ELR (cell line): ENCODE data around the gene NTMT1.
A peak's percentile ranks its signal among the peaks of the same experiment; 100 is the strongest.
"Not testable (repeated sequence)": the region's sequence is repeated elsewhere in the genome, so short reads cannot be mapped to it uniquely, and the experiment has no call there.

ENCODE experiments used
- DNase-seq: peaks from one replicate; pipeline ENCODE4 v3.0.0-alpha.2; 2015; ENCODE audit warnings: low read depth

Gene NTMT1, protein sequence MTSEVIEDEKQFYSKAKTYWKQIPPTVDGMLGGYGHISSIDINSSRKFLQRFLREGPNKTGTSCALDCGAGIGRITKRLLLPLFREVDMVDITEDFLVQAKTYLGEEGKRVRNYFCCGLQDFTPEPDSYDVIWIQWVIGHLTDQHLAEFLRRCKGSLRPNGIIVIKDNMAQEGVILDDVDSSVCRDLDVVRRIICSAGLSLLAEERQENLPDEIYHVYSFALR

GRCh38 chr9:129626079-129626624 lies at the start of gene NTMT1:
TSS of gene NTMT1 (plus strand) at chr9:129626163. CDS start at chr9:129632704, 6,541 bp downstream.
- DNase-seq: peak; percentile 87

DNA sequence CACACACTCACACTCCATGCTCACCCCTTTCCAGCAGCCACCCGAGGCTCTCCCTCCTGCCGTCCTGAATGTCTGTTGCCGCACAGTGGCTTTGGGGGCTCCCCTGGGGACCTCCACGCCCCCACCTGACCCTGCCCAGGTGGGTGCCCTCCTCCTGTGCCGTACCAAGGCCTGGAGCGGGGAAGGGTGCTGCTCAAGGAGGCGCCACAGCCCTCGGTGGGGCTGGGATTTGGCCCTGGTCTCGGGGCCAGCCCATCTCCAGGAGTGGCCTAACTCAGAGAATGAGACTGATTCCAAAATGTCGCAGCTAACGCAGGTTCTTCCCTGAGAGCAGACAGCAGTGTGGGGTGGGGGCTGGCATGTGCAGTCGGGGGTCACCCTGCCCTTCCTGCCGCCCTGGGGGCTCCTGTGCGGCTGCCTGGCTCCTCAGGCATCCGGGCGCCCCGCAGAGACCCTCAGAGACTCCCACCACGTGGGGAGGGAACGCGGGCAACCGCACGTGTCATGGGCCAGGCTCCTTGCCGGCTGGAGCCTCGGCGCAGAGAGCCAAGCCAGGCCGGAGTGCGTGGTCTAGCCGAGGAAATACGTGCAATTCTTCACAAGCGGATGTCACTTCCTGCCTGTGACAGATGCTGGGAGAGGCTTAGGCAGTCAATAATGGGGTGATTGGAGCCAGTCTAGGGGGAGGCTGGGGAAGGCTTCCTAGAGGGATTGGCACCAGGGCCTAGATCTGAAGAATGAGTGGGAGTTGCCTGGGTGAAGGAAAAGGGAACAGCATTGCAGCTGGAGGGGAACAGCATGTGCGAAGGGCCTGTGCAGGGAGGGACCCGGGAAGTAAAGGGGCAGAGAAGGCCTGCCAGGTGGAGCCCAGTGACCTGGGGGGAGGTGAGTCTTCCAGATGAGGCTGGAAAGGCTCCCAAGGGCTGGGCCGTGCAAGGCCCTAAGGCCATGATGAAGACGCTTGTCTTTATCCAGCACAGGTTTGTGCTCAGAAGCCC lies 49.1 kb upstream of the NTMT1 start:
- DNase-seq: peak; percentile 92

DNA sequence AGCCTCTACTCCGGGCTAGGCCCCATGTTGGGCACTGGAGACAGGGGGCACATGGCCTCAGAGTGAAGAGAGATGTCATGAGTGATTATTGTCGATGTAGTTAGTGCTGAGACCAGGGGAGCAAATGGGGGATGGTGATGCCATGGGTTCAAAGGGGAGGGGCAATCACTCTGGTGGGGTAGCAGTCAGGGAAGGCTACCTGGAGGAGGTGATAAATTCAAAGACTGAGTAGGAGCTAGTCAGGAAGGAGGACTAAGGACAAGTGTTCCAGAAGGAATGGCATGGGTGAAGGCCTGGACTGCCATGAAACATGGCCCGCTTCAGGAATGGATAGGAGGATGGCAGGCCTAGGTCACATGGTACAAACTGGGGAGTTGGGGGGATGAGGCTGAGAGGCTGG lies 46.7 kb upstream of the NTMT1 start:
- DNase-seq: no peak

GRCh38 chr9:129580211-129580915 lies 45.6 kb upstream of the NTMT1 start:
- no peak for DNase-seq

- DNase-seq: no peak
Observed at GRCh38 chr9:129581505-129582189, 44.3 kb upstream of the NTMT1 start.

DNA sequence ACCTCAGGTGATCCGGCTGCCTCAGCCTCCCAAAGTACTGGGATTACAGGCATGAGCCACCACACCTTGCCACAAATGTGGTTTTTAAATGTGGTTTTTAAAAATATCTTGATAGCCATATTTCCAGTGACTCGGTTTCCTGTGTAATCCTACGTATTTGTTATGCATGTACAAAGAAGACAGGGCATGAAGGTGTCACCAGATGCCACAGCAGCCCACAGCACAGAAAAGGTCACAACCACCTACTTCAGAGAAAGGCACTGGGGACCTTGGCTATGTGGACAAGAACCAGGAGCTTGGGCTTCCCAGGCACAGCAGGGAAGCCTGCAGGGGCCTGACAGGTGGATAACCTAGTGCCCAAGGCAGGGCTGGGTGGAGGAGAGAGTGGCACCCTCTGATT lies 43.1 kb upstream of the NTMT1 start:
- DNase-seq: no peak

GRCh38 chr9:129583308-129584038 lies 42.5 kb upstream of the NTMT1 start:
- DNase-seq: no peak

DNA sequence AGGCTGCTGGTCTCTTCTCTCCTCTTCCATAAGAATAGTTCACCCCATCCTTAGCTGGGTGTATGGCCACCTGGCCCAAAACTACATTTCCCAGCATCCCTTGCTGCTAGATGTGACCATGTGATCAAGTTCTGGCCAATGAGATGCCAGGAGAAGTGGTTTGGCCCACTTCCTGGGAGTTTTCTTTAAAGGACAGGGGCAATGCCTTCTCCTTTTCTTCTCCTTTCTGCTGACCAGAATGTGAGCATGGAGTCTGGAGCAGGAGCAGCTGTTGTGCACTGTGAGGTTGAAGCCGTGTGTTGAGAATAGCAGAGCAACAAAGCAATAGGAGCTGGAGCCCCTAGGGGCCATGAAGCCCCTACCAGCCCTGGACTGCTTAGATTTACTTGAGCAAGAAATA lies 41.8 kb upstream of the NTMT1 start:
- peak; percentile 89 for DNase-seq

GRCh38 chr9:129585352-129585751 lies 40.6 kb upstream of the NTMT1 start:
- DNase-seq: no peak

GRCh38 chr9:129586245-129586644 lies 39.7 kb upstream of the NTMT1 start:
- DNase-seq: no peak

DNA sequence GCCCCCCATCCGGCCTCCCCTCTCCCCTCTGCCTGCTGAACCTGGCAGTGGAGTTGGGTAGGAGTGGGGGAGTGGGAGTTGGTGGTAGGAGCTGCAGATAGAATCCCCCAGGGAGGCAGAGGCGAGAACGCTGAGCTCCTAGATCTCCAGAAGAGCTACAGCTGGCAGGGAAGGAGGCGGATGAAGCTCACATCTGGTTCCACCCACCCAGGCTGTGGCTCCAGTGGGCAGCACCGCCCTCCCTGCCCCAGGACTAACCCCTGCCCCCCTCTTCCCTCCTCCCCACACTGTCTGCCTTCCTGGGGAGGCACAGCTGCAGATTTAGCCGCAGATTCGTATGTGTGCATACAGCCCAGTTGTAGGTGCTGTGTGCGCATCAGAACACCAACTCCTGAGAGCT lies 39.3 kb upstream of the NTMT1 start:
- DNase-seq: no peak

GRCh38 chr9:129587487-129588262 lies 38.3 kb upstream of the NTMT1 start:
- DNase-seq: no peak

DNA sequence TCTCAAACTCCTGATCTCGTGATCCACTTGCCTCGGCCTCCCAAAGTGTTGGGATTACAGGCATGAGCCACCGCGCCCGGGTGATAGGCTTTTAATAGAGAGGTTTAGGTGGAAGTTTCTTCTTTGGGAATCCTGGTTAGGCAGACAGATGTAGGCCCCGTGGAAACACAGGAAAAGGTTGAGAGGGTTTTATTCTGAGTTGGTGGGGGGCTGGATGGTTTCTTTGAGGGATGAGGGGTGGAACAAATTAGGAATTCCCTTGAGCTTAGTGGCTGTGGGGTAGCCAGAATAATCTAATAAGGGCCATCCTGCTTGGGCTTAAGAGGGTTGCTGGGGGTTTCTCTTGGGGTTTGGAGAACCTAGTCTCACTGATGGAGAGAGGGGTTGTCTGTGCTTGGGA lies 35.5 kb upstream of the NTMT1 start:
- no peak for DNase-seq

- no peak for DNase-seq
Observed at GRCh38 chr9:129591916-129592315, 34.0 kb upstream of the NTMT1 start.

DNA sequence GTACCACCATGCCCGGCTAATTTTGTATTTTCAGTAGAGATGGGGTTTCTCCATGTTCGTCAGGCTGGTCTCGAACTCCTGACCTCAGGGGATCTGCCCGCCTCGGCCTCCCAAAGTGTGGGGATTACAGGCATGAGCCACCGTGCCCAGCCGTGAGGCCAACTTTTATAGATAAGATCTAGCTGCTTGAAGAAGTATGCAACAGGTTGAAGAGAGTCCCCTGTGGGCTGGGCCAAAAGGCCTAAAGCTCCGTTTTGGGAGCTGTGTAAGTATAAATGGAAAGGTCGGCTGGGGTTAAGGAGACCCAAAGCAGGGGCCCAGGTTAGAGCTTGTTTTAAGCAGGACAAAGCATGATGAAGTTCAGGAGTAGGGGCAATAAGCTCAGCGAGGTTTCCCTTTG lies 33.2 kb upstream of the NTMT1 start:
- not testable (repeated sequence) for DNase-seq

- no peak for DNase-seq
Observed at GRCh38 chr9:129594632-129595031, 31.3 kb upstream of the NTMT1 start.

DNA sequence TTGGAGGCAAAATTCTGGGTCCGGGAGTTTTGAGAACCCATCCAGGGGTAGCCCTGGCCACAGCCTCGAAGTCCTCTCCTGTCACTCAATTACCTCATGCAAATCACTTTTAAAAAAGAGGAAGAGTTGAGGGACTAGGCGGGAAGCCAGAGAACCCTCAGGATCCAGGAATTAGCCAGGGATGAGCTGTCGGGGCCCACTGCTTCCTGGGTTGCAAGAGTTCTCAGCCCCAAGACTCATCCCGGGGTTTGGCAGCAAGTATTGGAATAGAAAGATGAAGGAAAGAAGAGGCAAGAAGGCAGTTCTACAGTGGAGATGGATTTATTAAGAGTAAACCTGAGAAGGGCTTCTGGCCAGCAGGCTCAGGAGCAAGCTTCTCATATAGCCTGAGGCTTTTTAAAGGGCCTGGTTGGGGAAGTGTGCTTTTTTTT lies 30.6 kb upstream of the NTMT1 start:
- DNase-seq: peak; percentile 74

DNA sequence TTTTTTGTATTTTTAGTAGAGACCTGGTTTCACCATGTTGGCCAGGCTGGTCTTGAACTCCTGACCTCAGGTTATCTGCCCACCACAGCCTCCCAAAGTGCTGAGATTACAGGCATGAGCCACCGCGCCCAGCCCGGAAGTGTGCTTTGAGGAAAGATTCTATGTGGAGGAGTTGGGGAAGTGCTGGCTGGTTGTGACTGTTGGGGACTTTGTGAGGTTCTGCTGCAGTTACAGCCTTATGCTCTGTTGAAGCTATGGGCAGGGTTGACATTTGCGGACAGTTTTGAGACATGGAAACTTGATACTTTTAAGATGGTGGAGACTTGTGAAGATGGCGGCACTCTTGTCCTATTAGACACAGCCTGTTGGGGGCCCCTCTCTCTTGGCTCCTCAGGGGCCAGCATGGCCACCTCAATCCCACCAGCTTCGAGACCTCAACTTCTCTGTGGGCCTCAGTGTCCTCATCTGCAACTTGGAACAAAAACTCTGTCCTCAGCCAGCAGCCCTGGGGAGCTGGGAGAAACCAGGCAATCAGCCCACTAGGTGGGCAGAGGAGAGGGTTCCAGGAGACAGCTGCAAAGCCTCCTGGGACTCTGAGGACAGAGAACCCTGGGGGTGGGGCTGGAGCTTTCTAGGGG lies 29.9 kb upstream of the NTMT1 start:
- DNase-seq: no peak

- peak; percentile 82 for DNase-seq
Observed at GRCh38 chr9:129596541-129597331, 29.2 kb upstream of the NTMT1 start.
